ENCODE data around the gene CAMK2B. TPM values are rescaled to one million over a fixed set of nuclear protein-coding genes. Genes with fewer than 3 reads are reported as not detected.
A peak's percentile ranks its signal among the peaks of the same experiment; 100 is the strongest.
"Not testable (repeated sequence)": the region's sequence is repeated elsewhere in the genome, so short reads cannot be mapped to it uniquely, and the experiment has no call there.

Gene CAMK2B
- total RNA-seq, 1 donor from 2014 or later = 4.7 TPM

DNA sequence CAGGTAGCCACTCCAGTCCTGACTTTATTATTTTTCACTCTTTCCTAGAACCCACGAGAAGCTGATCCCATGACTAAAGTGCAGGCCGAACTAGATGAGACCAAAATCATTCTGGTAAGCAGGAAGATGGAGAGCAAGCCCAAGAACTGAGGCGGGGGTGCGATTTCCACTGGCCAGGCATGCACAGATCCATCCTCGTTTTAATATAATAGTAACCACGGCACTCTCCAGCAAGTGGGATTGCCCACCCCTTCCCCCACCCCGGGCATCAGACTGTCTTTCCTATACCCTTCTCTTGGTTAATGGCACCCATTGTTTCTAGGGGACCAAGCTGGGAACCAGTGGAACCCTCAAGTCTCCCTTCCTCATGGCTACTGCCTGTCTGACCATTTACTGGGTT lies 117.3 kb downstream of the CAMK2B start:
- H3K4me3 ChIP-seq (ENCODE audit: low read length in 3 of 3) = no peak overlapping the region
- no peak overlapping the region for H3K9ac ChIP-seq (ENCODE audit: low read depth in 1 of 3, low read length in 3 of 3)
- H3K4me1 ChIP-seq (ENCODE audit: control insufficient read depth in 3 of 3, insufficient read depth in 3 of 3, low read length in 3 of 3) = peaks cover 4 to 5% (median 5%) of the 10 kb centered on the region in 3 donors
- peaks cover 63 to 69% (median 67%) of the 10 kb centered on the region in 3 donors for H3K36me3 ChIP-seq (ENCODE audit: control insufficient read depth in 3 of 3, insufficient read depth in 3 of 3, low read length in 3 of 3)
- H3K27ac ChIP-seq (ENCODE audit: low read depth, low read length) = no peak overlapping the region
- H3K9me3 ChIP-seq (ENCODE audit: control insufficient read depth in 3 of 3, low read length in 3 of 3) = no peaks in the 10 kb centered on the region
- no peaks in the 10 kb centered on the region for H3K27me3 ChIP-seq (ENCODE audit: control insufficient read depth in 3 of 3, insufficient read depth in 3 of 3, low read length in 3 of 3)

GRCh38 chr7:44206008-44206407 lies 119.4 kb downstream of the CAMK2B start:
- Histone ChIP-seq H3K27me3 (ENCODE audit: control insufficient read depth in 3 of 3, insufficient read depth in 3 of 3, low read length in 3 of 3) (no peaks in the 10 kb centered on the region), H3K4me1 (ENCODE audit: control insufficient read depth in 3 of 3, insufficient read depth in 3 of 3, low read length in 3 of 3) (peaks cover 10 to 14% (median 11%) of the 10 kb centered on the region in 3 donors), H3K36me3 (ENCODE audit: control insufficient read depth in 3 of 3, insufficient read depth in 3 of 3, low read length in 3 of 3) (peaks cover 49 to 59% (median 56%) of the 10 kb centered on the region in 3 donors), H3K4me3 (ENCODE audit: low read length in 3 of 3) (no peak overlapping the region), H3K9ac (ENCODE audit: low read depth in 1 of 3, low read length in 3 of 3) (no peak overlapping the region), H3K27ac (ENCODE audit: low read depth, low read length) (no peak overlapping the region), H3K9me3 (ENCODE audit: control insufficient read depth in 3 of 3, low read length in 3 of 3) (no peaks in the 10 kb centered on the region)

DNA sequence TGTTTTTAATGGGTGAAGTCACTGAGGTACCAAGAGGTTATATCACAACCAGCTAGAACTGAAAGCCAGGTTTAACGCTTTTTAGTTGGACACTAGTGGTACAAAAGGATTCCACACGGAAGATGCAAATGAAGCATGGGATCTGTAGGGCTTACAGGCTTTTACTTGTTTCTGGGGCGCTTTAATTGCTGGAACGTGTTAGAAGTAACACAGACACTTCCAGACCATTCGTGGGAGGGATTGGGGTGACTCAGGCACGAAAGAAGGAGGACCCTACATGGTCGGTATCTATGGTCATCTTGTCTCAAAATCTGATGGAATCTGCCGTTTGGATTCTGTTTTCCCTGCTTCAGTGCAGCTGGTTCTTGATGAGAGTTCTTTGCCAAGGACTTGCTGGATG lies 123.6 kb downstream of the CAMK2B start:
- no peaks in the 10 kb centered on the region for H3K27me3 ChIP-seq (ENCODE audit: control insufficient read depth in 3 of 3, insufficient read depth in 3 of 3, low read length in 3 of 3)
- peaks cover 10 to 14% (median 11%) of the 10 kb centered on the region in 3 donors for H3K4me1 ChIP-seq (ENCODE audit: control insufficient read depth in 3 of 3, insufficient read depth in 3 of 3, low read length in 3 of 3)
- peak overlapping the region; percentile 87 to 95 (median 93) for H3K4me3 ChIP-seq (ENCODE audit: low read length in 3 of 3)
- H3K27ac ChIP-seq (ENCODE audit: low read depth, low read length) = no peak overlapping the region
- no peaks in the 10 kb centered on the region for H3K9me3 ChIP-seq (ENCODE audit: control insufficient read depth in 3 of 3, low read length in 3 of 3)
- H3K9ac ChIP-seq (ENCODE audit: low read depth in 1 of 3, low read length in 3 of 3) = peak overlapping the region; percentile 69 to 93 (median 88)
- peaks cover 20 to 24% (median 21%) of the 10 kb centered on the region in 3 donors for H3K36me3 ChIP-seq (ENCODE audit: control insufficient read depth in 3 of 3, insufficient read depth in 3 of 3, low read length in 3 of 3)

GRCh38 chr7:44200699-44201461 lies 124.5 kb downstream of the CAMK2B start, which contains the start of gene YKT6:
YKT6 (plus strand) TSS chr7:44200978; CDS start chr7:44201136, 158 bp downstream.
- H3K36me3 ChIP-seq (ENCODE audit: control insufficient read depth in 3 of 3, insufficient read depth in 3 of 3, low read length in 3 of 3) = peaks cover 11 to 15% (median 12%) of the 10 kb centered on the region in 3 donors
- H3K27ac ChIP-seq (ENCODE audit: low read depth, low read length) = peak within 1 kb of the TSS; percentile 64
- H3K4me3 ChIP-seq (ENCODE audit: low read length in 3 of 3) = peak within 1 kb of the TSS; percentile 87 to 95 (median 93)
- no peaks in the 10 kb centered on the region for H3K27me3 ChIP-seq (ENCODE audit: control insufficient read depth in 3 of 3, insufficient read depth in 3 of 3, low read length in 3 of 3)
- peaks cover 10 to 14% (median 11%) of the 10 kb centered on the region in 3 donors for H3K4me1 ChIP-seq (ENCODE audit: control insufficient read depth in 3 of 3, insufficient read depth in 3 of 3, low read length in 3 of 3)
- peak within 1 kb of the TSS; percentile 69 to 93 (median 88) for H3K9ac ChIP-seq (ENCODE audit: low read depth in 1 of 3, low read length in 3 of 3)
- no peaks in the 10 kb centered on the region for H3K9me3 ChIP-seq (ENCODE audit: control insufficient read depth in 3 of 3, low read length in 3 of 3)

- H3K9me3 ChIP-seq (ENCODE audit: control insufficient read depth in 3 of 3, low read length in 3 of 3); H3K4me3 ChIP-seq (ENCODE audit: low read length in 3 of 3); H3K36me3 ChIP-seq (ENCODE audit: control insufficient read depth in 3 of 3, insufficient read depth in 3 of 3, low read length in 3 of 3); H3K9ac ChIP-seq (ENCODE audit: low read depth in 1 of 3, low read length in 3 of 3); H3K27me3 ChIP-seq (ENCODE audit: control insufficient read depth in 3 of 3, insufficient read depth in 3 of 3, low read length in 3 of 3); H3K27ac ChIP-seq (ENCODE audit: low read depth, low read length): not testable (repeated sequence)
- H3K4me1 ChIP-seq (ENCODE audit: control insufficient read depth in 3 of 3, insufficient read depth in 3 of 3, low read length in 3 of 3) = peaks cover 10 to 14% (median 11%) of the 10 kb centered on the region in 3 donors
Observed at GRCh38 chr7:44200163-44200562, 125.2 kb downstream of the CAMK2B start.

DNA sequence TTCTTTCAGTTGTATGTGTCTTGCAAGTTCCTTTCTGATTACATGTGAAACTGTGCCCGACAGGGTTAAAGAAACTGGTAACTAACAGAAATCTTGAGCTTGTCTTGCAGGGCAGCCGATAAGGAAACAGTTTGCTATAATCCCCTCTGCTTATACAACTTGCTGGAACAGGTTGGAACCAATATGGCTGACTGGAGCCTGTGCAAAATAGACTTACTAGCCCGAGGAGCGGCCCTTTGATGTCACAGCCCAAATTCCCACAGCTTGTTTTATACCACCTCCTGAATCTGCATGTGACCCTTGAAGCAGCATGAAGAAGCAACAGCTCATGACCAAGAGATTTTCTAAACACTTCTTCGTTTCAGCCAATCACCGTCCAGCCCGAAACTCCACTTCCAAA lies 127.9 kb downstream of the CAMK2B start:
- H3K27ac ChIP-seq (ENCODE audit: low read depth, low read length) = no peak overlapping the region
- H3K9ac ChIP-seq (ENCODE audit: low read depth in 1 of 3, low read length in 3 of 3) = no peak overlapping the region
- H3K27me3 ChIP-seq (ENCODE audit: control insufficient read depth in 3 of 3, insufficient read depth in 3 of 3, low read length in 3 of 3) = peaks cover 0 to 4% (median 0%) of the 10 kb centered on the region in 3 donors
- H3K4me1 ChIP-seq (ENCODE audit: control insufficient read depth in 3 of 3, insufficient read depth in 3 of 3, low read length in 3 of 3) = peaks cover 9 to 11% (median 10%) of the 10 kb centered on the region in 3 donors
- H3K9me3 ChIP-seq (ENCODE audit: control insufficient read depth in 3 of 3, low read length in 3 of 3) = no peaks in the 10 kb centered on the region
- H3K4me3 ChIP-seq (ENCODE audit: low read length in 3 of 3) = no peak overlapping the region
- H3K36me3 ChIP-seq (ENCODE audit: control insufficient read depth in 3 of 3, insufficient read depth in 3 of 3, low read length in 3 of 3) = peaks cover 0 to 2% (median 0%) of the 10 kb centered on the region in 3 donors

DNA sequence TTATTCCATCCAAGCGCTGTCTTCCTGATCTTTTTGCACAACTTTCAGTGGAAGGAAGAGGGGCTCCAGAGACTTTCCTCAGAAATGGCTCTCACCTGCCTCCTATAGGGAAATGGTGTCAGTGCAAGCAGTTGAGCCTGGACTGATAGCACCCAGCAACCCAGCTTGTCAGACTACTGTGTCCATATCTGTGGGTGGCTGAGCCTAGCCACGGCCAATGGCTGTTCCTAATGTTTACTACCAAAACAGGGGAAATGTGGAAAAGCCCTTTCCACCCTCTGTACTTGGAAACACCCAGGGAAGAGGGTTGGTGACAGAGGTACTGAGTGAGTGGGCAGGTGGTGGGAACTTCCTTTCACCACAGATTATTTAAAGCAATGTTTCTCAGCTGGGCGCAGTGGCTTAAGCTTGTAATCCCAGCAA lies 128.9 kb downstream of the CAMK2B start:
- no peak overlapping the region for H3K4me3 ChIP-seq (ENCODE audit: low read length in 3 of 3)
- no peaks in the 10 kb centered on the region for H3K9me3 ChIP-seq (ENCODE audit: control insufficient read depth in 3 of 3, low read length in 3 of 3)
- peaks cover 0 to 2% (median 0%) of the 10 kb centered on the region in 3 donors for H3K36me3 ChIP-seq (ENCODE audit: control insufficient read depth in 3 of 3, insufficient read depth in 3 of 3, low read length in 3 of 3)
- H3K27me3 ChIP-seq (ENCODE audit: control insufficient read depth in 3 of 3, insufficient read depth in 3 of 3, low read length in 3 of 3) = peaks cover 0 to 10% (median 0%) of the 10 kb centered on the region in 3 donors
- no peak overlapping the region for H3K27ac ChIP-seq (ENCODE audit: low read depth, low read length)
- H3K9ac ChIP-seq (ENCODE audit: low read depth in 1 of 3, low read length in 3 of 3) = no peak overlapping the region
- peaks cover 0 to 1% (median under 1%) of the 10 kb centered on the region in 3 donors for H3K4me1 ChIP-seq (ENCODE audit: control insufficient read depth in 3 of 3, insufficient read depth in 3 of 3, low read length in 3 of 3)

DNA sequence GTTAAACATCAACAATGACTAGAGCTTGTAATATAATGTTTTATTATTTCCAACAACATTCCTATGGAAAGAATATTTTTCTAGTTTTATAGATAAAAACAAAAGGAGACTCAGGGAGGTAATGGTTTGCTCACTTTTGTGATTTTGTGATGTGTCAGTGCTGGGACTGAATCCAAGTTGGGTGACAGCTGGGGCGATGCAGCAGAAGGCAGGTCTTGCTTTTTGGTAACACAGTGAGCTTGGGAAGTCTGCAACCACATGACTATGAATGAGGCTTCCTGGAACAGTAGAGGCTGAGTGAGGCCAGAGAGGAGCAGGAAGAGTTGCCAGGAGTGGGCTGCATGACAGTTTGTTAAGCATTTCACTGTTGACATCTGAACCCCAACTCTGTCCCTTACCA lies 129.5 kb downstream of the CAMK2B start:
- H3K9ac ChIP-seq (ENCODE audit: low read depth in 1 of 3, low read length in 3 of 3) = no peak overlapping the region
- H3K27ac ChIP-seq (ENCODE audit: low read depth, low read length) = no peak overlapping the region
- peaks cover 0 to 10% (median 0%) of the 10 kb centered on the region in 3 donors for H3K27me3 ChIP-seq (ENCODE audit: control insufficient read depth in 3 of 3, insufficient read depth in 3 of 3, low read length in 3 of 3)
- no peak overlapping the region for H3K4me3 ChIP-seq (ENCODE audit: low read length in 3 of 3)
- H3K4me1 ChIP-seq (ENCODE audit: control insufficient read depth in 3 of 3, insufficient read depth in 3 of 3, low read length in 3 of 3) = no peaks in the 10 kb centered on the region
- H3K9me3 ChIP-seq (ENCODE audit: control insufficient read depth in 3 of 3, low read length in 3 of 3) = no peaks in the 10 kb centered on the region
- no peaks in the 10 kb centered on the region for H3K36me3 ChIP-seq (ENCODE audit: control insufficient read depth in 3 of 3, insufficient read depth in 3 of 3, low read length in 3 of 3)

DNA sequence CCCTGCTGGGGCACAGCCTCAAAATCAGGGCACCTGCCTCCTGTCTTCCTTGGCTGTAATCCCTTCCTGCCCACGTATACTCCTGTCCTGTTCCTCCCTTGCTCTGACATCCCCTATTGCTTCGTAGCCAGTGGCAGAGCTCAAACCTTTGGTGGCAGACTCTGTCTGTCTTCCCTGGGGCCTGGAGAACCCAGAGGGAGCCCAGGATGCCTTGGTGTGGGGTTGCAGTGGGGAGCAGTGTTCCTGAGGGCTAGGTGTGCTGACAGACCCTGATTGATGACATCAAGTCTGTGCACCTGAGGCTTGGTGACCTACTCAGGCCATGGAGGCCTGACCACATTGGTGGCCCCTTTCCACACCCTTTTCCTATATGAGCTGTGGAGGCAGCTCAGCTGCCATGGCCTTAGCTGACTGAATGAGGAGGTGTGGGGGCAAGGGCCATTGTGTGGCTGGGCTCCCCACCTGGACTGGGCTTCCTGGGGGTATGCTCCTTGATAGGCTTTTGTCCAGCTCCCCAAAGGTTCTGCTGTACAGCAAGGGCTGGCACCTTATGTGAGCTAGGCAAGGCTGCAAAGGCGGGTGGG lies 130.7 kb downstream of the CAMK2B start:
- no peak overlapping the region for H3K27ac ChIP-seq (ENCODE audit: low read depth, low read length)
- no peaks in the 10 kb centered on the region for H3K4me1 ChIP-seq (ENCODE audit: control insufficient read depth in 3 of 3, insufficient read depth in 3 of 3, low read length in 3 of 3)
- H3K9me3 ChIP-seq (ENCODE audit: control insufficient read depth in 3 of 3, low read length in 3 of 3) = no peaks in the 10 kb centered on the region
- peaks cover 0 to 10% (median 0%) of the 10 kb centered on the region in 3 donors for H3K27me3 ChIP-seq (ENCODE audit: control insufficient read depth in 3 of 3, insufficient read depth in 3 of 3, low read length in 3 of 3)
- H3K36me3 ChIP-seq (ENCODE audit: control insufficient read depth in 3 of 3, insufficient read depth in 3 of 3, low read length in 3 of 3) = no peaks in the 10 kb centered on the region
- H3K9ac ChIP-seq (ENCODE audit: low read depth in 1 of 3, low read length in 3 of 3) = no peak overlapping the region
- no peak overlapping the region for H3K4me3 ChIP-seq (ENCODE audit: low read length in 3 of 3)

GRCh38 chr7:44194069-44194468 lies 131.3 kb downstream of the CAMK2B start:
- H3K27ac ChIP-seq (ENCODE audit: low read depth, low read length) = no peak overlapping the region
- H3K9me3 ChIP-seq (ENCODE audit: control insufficient read depth in 3 of 3, low read length in 3 of 3) = no peaks in the 10 kb centered on the region

More at GRCh38 chr7:44194069-44194468, 131.3 kb downstream of the CAMK2B start:
- no peaks in the 10 kb centered on the region for H3K36me3 ChIP-seq (ENCODE audit: control insufficient read depth in 3 of 3, insufficient read depth in 3 of 3, low read length in 3 of 3)
- no peaks in the 10 kb centered on the region for H3K4me1 ChIP-seq (ENCODE audit: control insufficient read depth in 3 of 3, insufficient read depth in 3 of 3, low read length in 3 of 3)
- H3K4me3 ChIP-seq (ENCODE audit: low read length in 3 of 3) = no peak overlapping the region
- peaks cover 0 to 10% (median 0%) of the 10 kb centered on the region in 3 donors for H3K27me3 ChIP-seq (ENCODE audit: control insufficient read depth in 3 of 3, insufficient read depth in 3 of 3, low read length in 3 of 3)
- H3K9ac ChIP-seq (ENCODE audit: low read depth in 1 of 3, low read length in 3 of 3) = no peak overlapping the region

All from skeletal muscle tissue (tissue), 4 donors.